ENCODE measurements around the gene RIOX2.

RIOX2 gene

GRCh38 chr3:97993526-97993925 lies 21.3 kb upstream of the RIOX2 start:
- DNase-seq: no peak
- Histone ChIP-seq H3K4me3 (ENCODE audit: low read depth, low read length) (no peak overlapping the region), H3K27me3 (ENCODE audit: insufficient read depth, low read depth, severe bottlenecking) (no peaks in the 10 kb centered on the region), H3K27ac (no peak overlapping the region), H3K36me3 (no peaks in the 10 kb centered on the region), H3K9me3 (ENCODE audit: severe bottlenecking) (peaks cover 2% of the 10 kb centered on the region)
- TF ChIP-seq CTCF (IDR thresholded peaks at IDR 0.05; ENCODE audit: low read depth, low read length): no peak

GRCh38 chr3:97992547-97993173 lies 20.4 kb upstream of the RIOX2 start:
- DNase-seq: no peak
- Histone ChIP-seq H3K27ac (no peak overlapping the region), H3K36me3 (no peaks in the 10 kb centered on the region), H3K9me3 (ENCODE audit: severe bottlenecking) (peaks cover 2% of the 10 kb centered on the region), H3K27me3 (ENCODE audit: insufficient read depth, low read depth, severe bottlenecking) (no peaks in the 10 kb centered on the region), H3K4me3 (ENCODE audit: low read depth, low read length) (no peak overlapping the region)
- TF ChIP-seq CTCF (IDR thresholded peaks at IDR 0.05; ENCODE audit: low read depth, low read length): no peak

GRCh38 chr3:97991293-97991682 lies 19.1 kb upstream of the RIOX2 start:
- no peaks in the 10 kb centered on the region for H3K27me3 ChIP-seq (ENCODE audit: insufficient read depth, low read depth, severe bottlenecking)
- no peak overlapping the region for H3K27ac ChIP-seq
- TF ChIP-seq CTCF (IDR thresholded peaks at IDR 0.05; ENCODE audit: low read depth, low read length): no peak
- H3K4me3 ChIP-seq (ENCODE audit: low read depth, low read length): no peak overlapping the region
- H3K36me3 ChIP-seq: no peaks in the 10 kb centered on the region
- H3K9me3 ChIP-seq (ENCODE audit: severe bottlenecking): peaks cover 2% of the 10 kb centered on the region
- no peak for DNase-seq

GRCh38 chr3:97990624-97991292 lies 18.5 kb upstream of the RIOX2 start:
- no peaks in the 10 kb centered on the region for H3K27me3 ChIP-seq (ENCODE audit: insufficient read depth, low read depth, severe bottlenecking)
- H3K36me3 ChIP-seq: no peaks in the 10 kb centered on the region
- no peak overlapping the region for H3K27ac ChIP-seq
- H3K4me3 ChIP-seq (ENCODE audit: low read depth, low read length): no peak overlapping the region
- no peak for TF ChIP-seq CTCF (IDR thresholded peaks at IDR 0.05; ENCODE audit: low read depth, low read length)
- peaks cover 2% of the 10 kb centered on the region for H3K9me3 ChIP-seq (ENCODE audit: severe bottlenecking)
- no peak for DNase-seq

GRCh38 chr3:97988784-97989568 lies 16.7 kb upstream of the RIOX2 start:
- H3K27me3 ChIP-seq (ENCODE audit: insufficient read depth, low read depth, severe bottlenecking): no peaks in the 10 kb centered on the region
- no peaks in the 10 kb centered on the region for H3K36me3 ChIP-seq
- no peak overlapping the region for H3K27ac ChIP-seq
- H3K9me3 ChIP-seq (ENCODE audit: severe bottlenecking): peaks cover 2% of the 10 kb centered on the region
- no peak overlapping the region for H3K4me3 ChIP-seq (ENCODE audit: low read depth, low read length)
- no peak for DNase-seq
- TF ChIP-seq CTCF (IDR thresholded peaks at IDR 0.05; ENCODE audit: low read depth, low read length): no peak

Measured in WERI-Rb-1 (cell line).